Trophoblast cell (in vitro differentiated cells and primary cell): ENCODE results near the gene CNPY1.
A peak's percentile ranks its signal among the peaks of the same experiment; 100 is the strongest.

Source experiments
- DNase-seq, 2 donors: peaks; one replicate each; pipeline ENCODE4 v3.0.0-alpha.2; 2016
- H2AFZ ChIP-seq: 2 replicates; pipeline ENCODE4 v1.6.1; 2013; ENCODE audit warnings: low read length, moderate library complexity, mild to moderate bottlenecking; ENCODE audit not compliant: insufficient read depth, poor library complexity
- H2AK5ac ChIP-seq: 2 replicates; pipeline ENCODE4 v1.6.1; 2013; ENCODE audit warnings: mild to moderate bottlenecking, low read length
- H2BK120ac ChIP-seq: 2 replicates; pipeline ENCODE4 v1.6.1; 2013; ENCODE audit warnings: low read length, mild to moderate bottlenecking, moderate library complexity; ENCODE audit not compliant: insufficient read depth, poor library complexity
- H2BK12ac ChIP-seq: 2 replicates; pipeline ENCODE4 v1.6.1; 2013; ENCODE audit warnings: mild to moderate bottlenecking, low read length, moderate library complexity
- H2BK5ac ChIP-seq: 2 replicates; pipeline ENCODE4 v1.6.1; 2013; ENCODE audit warnings: low read length, low read depth, moderate library complexity, mild to moderate bottlenecking; ENCODE audit not compliant: poor library complexity
- H3K14ac ChIP-seq: 2 replicates; pipeline ENCODE4 v1.6.1; 2013; ENCODE audit warnings: mild to moderate bottlenecking, low read length
- H3K18ac ChIP-seq: 2 replicates; pipeline ENCODE4 v1.6.1; 2013; ENCODE audit warnings: mild to moderate bottlenecking, low read length
- H3K23ac ChIP-seq: 2 replicates; pipeline ENCODE4 v1.6.1; 2013; ENCODE audit warnings: low read length
- H3K27ac ChIP-seq: 2 replicates; pipeline ENCODE4 v1.5.1; 2013; ENCODE audit warnings: low read depth, mild to moderate bottlenecking, inconsistent platforms, low read length, moderate library complexity
- H3K27me3 ChIP-seq: 2 replicates; pipeline ENCODE4 v1.6.1; 2013; ENCODE audit warnings: inconsistent platforms, mild to moderate bottlenecking, low read length, moderate library complexity; ENCODE audit not compliant: insufficient read depth
- H3K36me3 ChIP-seq, 2 experiments: 1 replicate in 1 of 2; 2 replicates in 1 of 2; pipeline ENCODE4 v1.6.1; 2013; ENCODE audit warnings: low read length in 2 of 2, mild to moderate bottlenecking in 2 of 2, moderate library complexity in 1 of 2; ENCODE audit not compliant: insufficient read depth in 2 of 2, control insufficient read depth in 1 of 2
- H3K4ac ChIP-seq: 2 replicates; pipeline ENCODE4 v1.6.1; 2013; ENCODE audit warnings: low read depth, mild to moderate bottlenecking, low read length, moderate library complexity
- H3K4me1 ChIP-seq, 2 experiments: 1 replicate in 1 of 2; 2 replicates in 1 of 2; pipeline ENCODE4 v1.6.1; 2013; ENCODE audit warnings: low read length in 2 of 2, mild to moderate bottlenecking in 2 of 2, moderate library complexity in 1 of 2; ENCODE audit not compliant: insufficient read depth in 2 of 2, control insufficient read depth in 1 of 2
- H3K4me2 ChIP-seq: 2 replicates; pipeline ENCODE4 v1.6.1; 2013; ENCODE audit warnings: inconsistent platforms, mild to moderate bottlenecking, low read length, moderate library complexity
- H3K4me3 ChIP-seq: 2 replicates; pipeline ENCODE4 v1.5.1; 2013; ENCODE audit warnings: mild to moderate bottlenecking, low read depth, low read length, inconsistent platforms
- H3K79me1 ChIP-seq: one replicate; pipeline ENCODE4 v1.6.1; 2013; ENCODE audit warnings: low read length
- H3K79me2 ChIP-seq: 2 replicates; pipeline ENCODE4 v1.6.1; 2013; ENCODE audit warnings: low read length, mild to moderate bottlenecking; ENCODE audit not compliant: control insufficient read depth, insufficient read depth, poor library complexity
- H3K9ac ChIP-seq: 2 replicates; pipeline ENCODE4 v1.6.1; 2013; ENCODE audit warnings: mild to moderate bottlenecking, low read length
- H3K9me3 ChIP-seq: 2 replicates; pipeline ENCODE4 v1.6.1; 2013; ENCODE audit warnings: low read depth, mild to moderate bottlenecking, control low read depth, inconsistent platforms, low read length; ENCODE audit not compliant: insufficient read depth
- H4K12ac ChIP-seq: 2 replicates; pipeline ENCODE4 v1.6.1; 2013; ENCODE audit warnings: low read depth, mild to moderate bottlenecking, low read length, moderate library complexity
- H4K8ac ChIP-seq: 2 replicates; pipeline ENCODE4 v1.6.1; 2013; ENCODE audit warnings: low read depth, mild to moderate bottlenecking, low read length, moderate library complexity
- H4K91ac ChIP-seq: one replicate; pipeline ENCODE4 v1.6.1; 2013; ENCODE audit warnings: low read depth, mild to moderate bottlenecking, low read length, moderate library complexity
- WGBS: extraction: QIAGEN DNeasy Blood & Tissue Kit; methylation state at CpG from one replicate; pipeline ENCODE4 v1.1.7; 2013; ENCODE audit warnings: missing lambda C conversion rate; ENCODE audit not compliant: insufficient read length, insufficient coverage; ENCODE audit errors: extremely low coverage; 5-methylcytosine and 5-hydroxymethylcytosine counted together

Gene CNPY1

DNA sequence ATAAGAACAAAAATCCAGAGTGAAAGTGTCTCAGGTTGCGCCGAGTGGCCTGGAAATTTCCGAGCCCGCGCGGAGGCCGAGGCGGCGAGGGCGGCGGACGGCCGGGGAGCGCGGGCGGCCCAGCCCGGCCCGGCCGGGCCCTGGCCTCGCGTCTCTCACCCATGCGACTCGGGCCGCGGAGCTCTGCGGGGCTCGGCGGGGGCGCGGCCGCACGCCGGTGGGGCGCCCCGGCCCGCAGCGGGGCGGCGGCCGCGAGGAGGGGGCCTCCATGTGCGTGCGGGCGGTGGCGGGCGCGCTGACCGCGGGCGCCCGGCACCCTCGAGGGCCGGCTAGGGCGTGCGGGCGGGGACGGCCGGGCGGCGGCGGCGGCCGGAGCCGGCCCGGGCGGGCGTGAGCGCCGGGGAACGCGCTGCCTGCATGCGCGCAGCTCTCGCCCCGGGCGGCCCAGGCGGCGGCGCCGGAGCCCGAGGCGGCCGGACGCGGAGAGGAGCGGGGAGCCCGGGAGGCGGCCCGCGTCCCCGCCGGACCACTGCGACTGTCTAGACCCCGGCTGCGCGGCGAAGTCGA lies 88.7 kb downstream of the CNPY1 start:
- Histone ChIP-seq H2BK12ac (no peak overlapping the region), H4K91ac (no peak overlapping the region), H3K4ac (no peak overlapping the region), H3K14ac (no peak overlapping the region), H3K9me3 (peaks cover 4% of the 10 kb centered on the region), H3K27me3 (peaks cover 98% of the 10 kb centered on the region), H3K79me1 (no peaks in the 10 kb centered on the region), H3K4me2 (peak overlapping the region; percentile 76), H4K8ac (no peak overlapping the region), H2AK5ac (no peak overlapping the region), H3K18ac (no peak overlapping the region), H3K36me3 (no peaks in the 10 kb centered on the region), H2AFZ (no peak overlapping the region), H4K12ac (no peak overlapping the region), H3K23ac (no peak overlapping the region), H3K9ac (no peak overlapping the region), H3K4me1 (peaks cover 3 to 13% of the 10 kb centered on the region in 2 experiments), H2BK120ac (no peak overlapping the region), H3K4me3 (no peak overlapping the region), H2BK5ac (no peak overlapping the region), H3K27ac (no peak overlapping the region), H3K79me2 (no peaks in the 10 kb centered on the region)
- DNase-seq = peak in 1 of 2 donors; percentile 39
- no CpG with 5 or more reads among the region's 98 CpGs for WGBS

DNA sequence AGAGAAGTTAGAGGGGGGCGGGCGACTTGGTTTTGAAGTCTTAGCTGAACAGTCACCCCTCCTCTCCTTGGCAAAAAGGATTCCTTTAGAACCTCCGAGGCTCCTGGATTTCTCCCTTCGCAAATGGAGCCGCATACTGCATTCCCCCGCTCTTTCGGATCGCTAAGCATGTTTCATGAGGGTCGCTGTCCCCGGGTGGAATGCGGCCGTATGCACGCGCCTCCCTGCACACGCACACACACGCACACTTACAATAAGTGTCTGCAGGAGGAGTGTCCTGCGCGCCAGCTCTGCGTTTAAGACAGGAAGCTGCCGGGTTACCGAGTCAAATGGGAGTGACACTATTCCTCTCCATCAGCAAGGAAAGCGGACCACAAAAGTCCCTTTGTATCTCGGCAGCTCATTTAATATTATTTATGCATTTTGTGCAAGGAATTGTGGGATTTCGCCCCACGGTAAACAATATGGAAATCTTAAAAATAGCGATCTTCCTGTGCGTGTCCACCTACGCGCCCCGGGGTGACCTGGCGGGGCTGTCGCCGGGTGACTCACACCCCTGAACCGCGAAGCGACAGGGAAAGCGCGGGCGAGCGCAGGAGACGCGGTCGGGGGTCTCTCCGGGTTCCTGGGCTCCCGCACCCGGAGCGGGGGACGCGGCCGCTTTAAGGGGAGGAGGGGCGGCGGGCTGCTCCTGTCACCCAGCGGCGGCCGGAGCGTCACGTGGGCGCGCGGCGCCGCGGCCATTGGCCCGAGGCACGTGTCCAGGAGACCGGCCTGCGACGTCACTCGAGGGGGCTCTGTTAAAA lies 89.4 kb downstream of the CNPY1 start:
- peak; percentile 38 to 42 for DNase-seq
- no peak overlapping the region for H3K27ac ChIP-seq
- H2AFZ ChIP-seq = no peak overlapping the region
- H3K4me3 ChIP-seq = peak overlapping the region; percentile 46
- no peaks in the 10 kb centered on the region for H3K79me2 ChIP-seq
- no peak overlapping the region for H3K4ac ChIP-seq
- WGBS = no CpG with 5 or more reads among the region's 69 CpGs
- H2AK5ac ChIP-seq = no peak overlapping the region
- peak overlapping the region; percentile 76 for H3K4me2 ChIP-seq
- no peak overlapping the region for H4K8ac ChIP-seq
- H3K79me1 ChIP-seq = no peaks in the 10 kb centered on the region
- H2BK12ac ChIP-seq = no peak overlapping the region
- no peak overlapping the region for H3K9ac ChIP-seq
- no peak overlapping the region for H3K18ac ChIP-seq
- no peak overlapping the region for H4K12ac ChIP-seq
- H3K4me1 ChIP-seq = peaks cover 3 to 13% of the 10 kb centered on the region in 2 experiments
- no peak overlapping the region for H4K91ac ChIP-seq
- no peaks in the 10 kb centered on the region for H3K36me3 ChIP-seq
- H2BK120ac ChIP-seq = no peak overlapping the region
- H3K9me3 ChIP-seq = peaks cover 2% of the 10 kb centered on the region
- H3K23ac ChIP-seq = no peak overlapping the region
- H2BK5ac ChIP-seq = no peak overlapping the region
- H3K27me3 ChIP-seq = peaks cover 96% of the 10 kb centered on the region
- H3K14ac ChIP-seq = no peak overlapping the region

DNA sequence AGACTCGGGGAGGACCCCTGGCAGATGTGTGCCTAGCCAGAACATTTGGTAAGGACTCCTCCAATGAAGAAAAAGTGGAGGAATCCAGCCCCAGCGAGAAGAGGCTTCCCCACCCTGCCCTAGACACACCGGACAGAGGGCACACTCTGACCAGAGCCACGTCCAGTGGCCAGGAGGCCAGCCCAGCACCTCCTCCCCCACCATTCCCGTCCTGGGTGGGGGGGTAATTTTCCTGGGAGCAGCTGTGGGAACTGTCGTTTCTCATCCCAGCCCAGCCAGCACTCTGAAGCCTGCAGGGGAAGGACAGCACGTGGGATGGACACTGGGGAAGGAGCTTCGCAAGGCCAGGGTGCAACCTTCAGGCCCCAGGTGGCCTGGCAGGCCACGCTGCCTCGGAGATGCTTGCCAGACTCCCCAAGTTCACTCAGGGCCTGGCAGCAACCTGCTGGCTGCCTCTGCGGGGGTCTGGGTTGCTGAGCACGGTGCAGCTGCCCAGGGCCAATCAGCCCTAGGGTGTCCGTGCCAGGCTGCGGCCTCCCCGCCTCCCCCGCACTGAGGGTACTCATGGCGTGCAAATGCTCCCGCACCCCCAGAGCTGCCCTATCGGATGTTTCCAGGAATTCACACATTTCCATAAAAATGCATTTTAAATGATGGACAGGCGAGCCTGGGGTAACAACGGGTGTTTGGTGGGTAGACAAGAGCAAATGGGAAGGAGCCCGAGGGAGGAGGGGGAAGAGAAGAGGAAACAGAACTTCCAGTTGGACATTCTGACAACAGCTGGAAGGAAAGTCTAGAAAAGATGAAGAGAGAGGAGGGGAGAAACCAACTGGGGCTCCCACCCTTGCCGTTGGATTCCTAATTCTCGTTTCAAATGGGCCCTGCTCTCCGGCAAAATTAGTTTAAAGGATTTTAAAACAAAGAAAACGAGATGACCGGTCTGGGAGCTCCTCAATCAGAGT lies 90.3 kb downstream of the CNPY1 start:
- H2AK5ac ChIP-seq = no peak overlapping the region
- H3K4me2 ChIP-seq = no peak overlapping the region
- no peak overlapping the region for H4K8ac ChIP-seq
- no peak overlapping the region for H4K91ac ChIP-seq
- H3K9ac ChIP-seq = no peak overlapping the region
- H3K23ac ChIP-seq = no peak overlapping the region
- H3K36me3 ChIP-seq = no peaks in the 10 kb centered on the region
- H2BK5ac ChIP-seq = no peak overlapping the region
- H2AFZ ChIP-seq = no peak overlapping the region
- peaks cover 4% of the 10 kb centered on the region for H3K9me3 ChIP-seq
- no peak overlapping the region for H3K4ac ChIP-seq
- H3K27me3 ChIP-seq = peaks cover 96% of the 10 kb centered on the region
- no CpG with 5 or more reads among the region's 27 CpGs for WGBS
- H3K14ac ChIP-seq = no peak overlapping the region
- no peak overlapping the region for H3K27ac ChIP-seq
- H3K79me1 ChIP-seq = no peaks in the 10 kb centered on the region
- no peak for DNase-seq
- H2BK120ac ChIP-seq = no peak overlapping the region
- no peak overlapping the region for H3K4me3 ChIP-seq
- no peak overlapping the region for H4K12ac ChIP-seq
- H3K4me1 ChIP-seq = peaks cover 3 to 13% of the 10 kb centered on the region in 2 experiments
- H3K18ac ChIP-seq = no peak overlapping the region
- no peaks in the 10 kb centered on the region for H3K79me2 ChIP-seq
- H2BK12ac ChIP-seq = no peak overlapping the region

DNA sequence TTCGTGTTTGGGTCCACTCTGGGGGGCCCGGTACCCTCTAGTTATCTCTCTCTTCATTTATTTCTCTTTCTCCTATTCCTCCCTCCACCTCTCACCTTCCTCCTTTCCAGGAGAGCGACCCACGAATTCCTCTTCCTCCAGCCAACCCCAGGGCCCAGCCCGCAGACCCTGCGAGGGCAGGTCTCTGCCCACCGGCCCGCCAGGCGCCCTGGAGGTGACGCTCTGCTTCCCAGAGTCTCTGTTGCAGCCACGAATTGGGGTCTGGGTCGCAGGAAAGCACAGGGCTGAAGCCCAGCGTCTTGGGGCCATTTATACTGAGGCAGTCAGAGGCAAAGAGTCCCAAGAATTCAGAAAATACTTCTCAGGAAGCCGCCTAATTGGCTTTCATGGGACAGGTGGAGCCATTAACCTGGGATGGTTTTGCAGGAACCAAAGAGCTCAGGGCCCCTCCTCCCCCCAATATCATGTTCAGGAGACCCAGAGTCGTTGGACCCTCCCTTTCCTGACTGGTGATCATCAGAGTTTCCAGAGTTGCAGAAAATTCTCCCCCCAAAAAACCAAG lies 91.1 kb downstream of the CNPY1 start:
- Histone ChIP-seq H3K4ac (no peak overlapping the region), H3K23ac (no peak overlapping the region), H2BK12ac (no peak overlapping the region), H3K36me3 (no peaks in the 10 kb centered on the region), H2AK5ac (no peak overlapping the region), H3K14ac (no peak overlapping the region), H3K9ac (no peak overlapping the region), H3K27ac (no peak overlapping the region), H2BK120ac (no peak overlapping the region), H4K91ac (no peak overlapping the region), H4K12ac (no peak overlapping the region), H3K79me2 (no peaks in the 10 kb centered on the region), H3K79me1 (no peaks in the 10 kb centered on the region), H3K4me3 (no peak overlapping the region), H3K4me1 (peaks cover 3 to 13% of the 10 kb centered on the region in 2 experiments), H2AFZ (no peak overlapping the region), H3K9me3 (peaks cover 4% of the 10 kb centered on the region), H3K27me3 (peaks cover 97% of the 10 kb centered on the region), H4K8ac (no peak overlapping the region), H3K4me2 (no peak overlapping the region), H3K18ac (no peak overlapping the region), H2BK5ac (no peak overlapping the region)
- no peak for DNase-seq
- WGBS = no CpG with 5 or more reads among the region's 15 CpGs
